Measurements from ENCODE around the gene GSTO1.
A peak's percentile ranks its signal among the peaks of the same experiment; 100 is the strongest.

GSTO1 gene

GRCh38 chr10:104250371-104250770 lies 4.3 kb upstream of the GSTO1 start:
- DNase-seq (ENCODE audit: low read depth in 2 of 2) = no peak

GRCh38 chr10:104251443-104251842 lies 3.2 kb upstream of the GSTO1 start:
- no peak for DNase-seq (ENCODE audit: low read depth in 2 of 2)

- no peak for DNase-seq (ENCODE audit: low read depth in 2 of 2)
Observed at GRCh38 chr10:104252368-104252767, 2.3 kb upstream of the GSTO1 start.

- DNase-seq (ENCODE audit: low read depth in 2 of 2) = no peak
Observed at GRCh38 chr10:104253106-104253505, 1.6 kb upstream of the GSTO1 start.

GRCh38 chr10:104253606-104254410 lies 884 bp upstream of the GSTO1 start:
- DNase-seq (ENCODE audit: low read depth in 2 of 2) = no peak

- no peak for DNase-seq (ENCODE audit: low read depth in 2 of 2)
Observed at GRCh38 chr10:104255311-104255981, 754 bp downstream of the GSTO1 start.

GRCh38 chr10:104256335-104256961 lies 1.8 kb downstream of the GSTO1 start:
- no peak for DNase-seq (ENCODE audit: low read depth in 2 of 2)

- no peak for DNase-seq (ENCODE audit: low read depth in 2 of 2)
Observed at GRCh38 chr10:104257235-104257634, 2.5 kb downstream of the GSTO1 start.

- no peak for DNase-seq (ENCODE audit: low read depth in 2 of 2)
Observed at GRCh38 chr10:104258209-104258608, 3.5 kb downstream of the GSTO1 start.

GRCh38 chr10:104259456-104259855 lies 4.8 kb downstream of the GSTO1 start:
- DNase-seq (ENCODE audit: low read depth in 2 of 2) = no peak

GRCh38 chr10:104259999-104260774 lies 5.5 kb downstream of the GSTO1 start:
- DNase-seq (ENCODE audit: low read depth in 2 of 2) = no peak

- no peak for DNase-seq (ENCODE audit: low read depth in 2 of 2)
Observed at GRCh38 chr10:104260775-104261115, 6.1 kb downstream of the GSTO1 start.

GRCh38 chr10:104262055-104262454 lies 7.4 kb downstream of the GSTO1 start:
- no peak for DNase-seq (ENCODE audit: low read depth in 2 of 2)

- no peak for DNase-seq (ENCODE audit: low read depth in 2 of 2)
Observed at GRCh38 chr10:104264783-104265182, 10.1 kb downstream of the GSTO1 start.

- DNase-seq (ENCODE audit: low read depth in 2 of 2) = no peak
Observed at GRCh38 chr10:104267721-104268404, 13.2 kb downstream of the GSTO1 start.

- no peak for DNase-seq (ENCODE audit: low read depth in 2 of 2)
Observed at GRCh38 chr10:104268405-104268712, 13.7 kb downstream of the GSTO1 start.

- DNase-seq (ENCODE audit: low read depth in 2 of 2) = peak; percentile 98
Observed at GRCh38 chr10:104268713-104269645, 14.3 kb downstream of the GSTO1 start, which contains the start of gene GSTO2. Gene GSTO2 (plus strand): TSS chr10:104269184. CDS start chr10:104274916, 5,732 bp downstream.

- DNase-seq (ENCODE audit: low read depth in 2 of 2) = no peak
Observed at GRCh38 chr10:104273286-104273685, 18.6 kb downstream of the GSTO1 start.

- no peak for DNase-seq (ENCODE audit: low read depth in 2 of 2)
Observed at GRCh38 chr10:104273899-104274575, 19.3 kb downstream of the GSTO1 start.
